NCI-H1105 treated with DMSO at 0.1 percent for 48 hours (cell line): ENCODE data around the gene TBRG1.
"Not testable (repeated sequence)": the region's sequence is repeated elsewhere in the genome, so short reads cannot be mapped to it uniquely, and the experiment has no call there.

Experiments
- DNase-seq: peaks from one replicate; lab custom pipeline; 2025; lab: John Stamatoyannopoulos, UW

The TBRG1 gene

GRCh38 chr11:124622531-124623451 is at the start of gene TBRG1:
TBRG1 (plus strand) TSS chr11:124622864; CDS start chr11:124623084, 220 bp downstream.
- peak; percentile 92 for DNase-seq

GRCh38 chr11:124577716-124578427 is 44.8 kb upstream of the TBRG1 start:
- DNase-seq = no peak

- no peak for DNase-seq
Observed at GRCh38 chr11:124578761-124579160, 43.9 kb upstream of the TBRG1 start.

- peak; percentile 24 for DNase-seq
Observed at GRCh38 chr11:124581817-124582216, 40.8 kb upstream of the TBRG1 start.

GRCh38 chr11:124582565-124582964 is 40.1 kb upstream of the TBRG1 start:
- DNase-seq = no peak

GRCh38 chr11:124583781-124584180 is 38.9 kb upstream of the TBRG1 start:
- DNase-seq = no peak

GRCh38 chr11:124584681-124585372 is 37.8 kb upstream of the TBRG1 start:
- DNase-seq = no peak

GRCh38 chr11:124586238-124586860 is 36.3 kb upstream of the TBRG1 start:
- peak; percentile 81 for DNase-seq

- DNase-seq = no peak
Observed at GRCh38 chr11:124591430-124591829, 31.2 kb upstream of the TBRG1 start.

GRCh38 chr11:124592627-124593026 is 30.0 kb upstream of the TBRG1 start:
- DNase-seq = peak; percentile 24

- DNase-seq = no peak
Observed at GRCh38 chr11:124595302-124595701, 27.4 kb upstream of the TBRG1 start.

GRCh38 chr11:124597626-124598025 is 25.0 kb upstream of the TBRG1 start:
- DNase-seq = no peak

- no peak for DNase-seq
Observed at GRCh38 chr11:124600621-124601320, 21.9 kb upstream of the TBRG1 start.

GRCh38 chr11:124602193-124602592 is 20.5 kb upstream of the TBRG1 start:
- no peak for DNase-seq

GRCh38 chr11:124602723-124603122 is 19.9 kb upstream of the TBRG1 start:
- not testable (repeated sequence) for DNase-seq

- no peak for DNase-seq
Observed at GRCh38 chr11:124605719-124606118, 16.9 kb upstream of the TBRG1 start.

- no peak for DNase-seq
Observed at GRCh38 chr11:124608147-124608546, 14.5 kb upstream of the TBRG1 start.

GRCh38 chr11:124610295-124610694 is 12.4 kb upstream of the TBRG1 start:
- DNase-seq = no peak

- no peak for DNase-seq
Observed at GRCh38 chr11:124611064-124611463, 11.6 kb upstream of the TBRG1 start, which contains the start of gene PANX3. PANX3 (plus strand) TSS chr11:124611428; CDS start chr11:124611557, 129 bp downstream.

GRCh38 chr11:124612045-124612444 is 10.6 kb upstream of the TBRG1 start:
- DNase-seq = peak; percentile 43

- no peak for DNase-seq
Observed at GRCh38 chr11:124612567-124613246, 10.0 kb upstream of the TBRG1 start.
